Measurements from ENCODE around the gene ABCC1. TPM values are rescaled to one million over a fixed set of nuclear protein-coding genes. Genes with fewer than 3 reads are reported as not detected.

ABCC1 gene
- total RNA-seq, 2 experiments from 2014 or later = 42.9 to 44.8 TPM

DNA sequence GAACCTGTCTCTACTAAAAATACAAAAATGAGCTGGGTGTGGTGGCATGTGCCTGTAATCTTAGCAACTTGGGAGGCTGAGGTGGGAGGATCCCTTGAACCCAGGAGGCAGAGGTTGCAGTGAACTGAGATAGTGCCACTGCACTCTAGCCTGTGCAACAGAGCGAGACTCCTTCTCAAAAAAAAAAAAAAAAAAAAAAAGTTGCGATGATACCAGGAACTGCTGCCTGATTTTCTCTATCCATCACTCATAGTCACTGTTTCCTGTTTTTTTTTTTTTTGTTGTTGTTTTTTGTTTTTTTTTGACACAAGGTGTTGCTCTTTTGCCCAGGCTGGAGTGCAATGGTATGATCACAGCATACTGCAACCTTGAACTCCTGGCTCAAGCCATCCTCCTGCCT is 59.2 kb downstream of the ABCC1 start:
- Mint-ChIP-seq H3K9me3 (no peaks in the 10 kb centered on the region), H3K36me3 (ENCODE audit: low read depth) (peaks cover 71% of the 10 kb centered on the region), H3K27ac (no peak overlapping the region), H3K4me1 (ENCODE audit: low read depth) (peaks cover 23% of the 10 kb centered on the region), H3K27me3 (no peaks in the 10 kb centered on the region), H3K4me3 (no peak overlapping the region)
- no peak overlapping the region for H3K27ac ChIP-seq (ENCODE audit: low read depth in 1 of 2, low read length in 2 of 2)
- no peaks in the 10 kb centered on the region for H3K9me3 ChIP-seq (ENCODE audit: control insufficient read depth in 1 of 2, insufficient read depth in 1 of 2, low read length in 2 of 2)
- ATAC-seq (ENCODE audit: poor library complexity) (no peak), DNase-seq (no peak)
- ChIA-PET POLR2A (no interaction called here), CTCF (no interaction called here)
- no peaks in the 10 kb centered on the region for H3K27me3 ChIP-seq (ENCODE audit: control insufficient read depth in 1 of 2, insufficient read depth in 2 of 2, low read length in 2 of 2)
- peaks cover 9% of the 10 kb centered on the region for H3K4me1 ChIP-seq (ENCODE audit: insufficient read depth, low read length)
- H3K36me3 ChIP-seq (ENCODE audit: insufficient read depth, low read length) = peaks cover 40% of the 10 kb centered on the region
- no peak overlapping the region for H3K4me3 ChIP-seq (ENCODE audit: low read length)
- TF ChIP-seq, protein P1, sequence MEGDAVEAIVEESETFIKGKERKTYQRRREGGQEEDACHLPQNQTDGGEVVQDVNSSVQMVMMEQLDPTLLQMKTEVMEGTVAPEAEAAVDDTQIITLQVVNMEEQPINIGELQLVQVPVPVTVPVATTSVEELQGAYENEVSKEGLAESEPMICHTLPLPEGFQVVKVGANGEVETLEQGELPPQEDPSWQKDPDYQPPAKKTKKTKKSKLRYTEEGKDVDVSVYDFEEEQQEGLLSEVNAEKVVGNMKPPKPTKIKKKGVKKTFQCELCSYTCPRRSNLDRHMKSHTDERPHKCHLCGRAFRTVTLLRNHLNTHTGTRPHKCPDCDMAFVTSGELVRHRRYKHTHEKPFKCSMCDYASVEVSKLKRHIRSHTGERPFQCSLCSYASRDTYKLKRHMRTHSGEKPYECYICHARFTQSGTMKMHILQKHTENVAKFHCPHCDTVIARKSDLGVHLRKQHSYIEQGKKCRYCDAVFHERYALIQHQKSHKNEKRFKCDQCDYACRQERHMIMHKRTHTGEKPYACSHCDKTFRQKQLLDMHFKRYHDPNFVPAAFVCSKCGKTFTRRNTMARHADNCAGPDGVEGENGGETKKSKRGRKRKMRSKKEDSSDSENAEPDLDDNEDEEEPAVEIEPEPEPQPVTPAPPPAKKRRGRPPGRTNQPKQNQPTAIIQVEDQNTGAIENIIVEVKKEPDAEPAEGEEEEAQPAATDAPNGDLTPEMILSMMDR (IDR thresholded peaks at IDR 0.05) = no peak
- intact Hi-C loops (cut with DNase I, micrococcal nuclease) = no loop called here

- Histone ChIP-seq H3K36me3 (ENCODE audit: insufficient read depth, low read length) (peaks cover 42% of the 10 kb centered on the region), H3K27ac (ENCODE audit: low read depth in 1 of 2, low read length in 2 of 2) (no peak overlapping the region), H3K4me3 (ENCODE audit: low read length) (no peak overlapping the region), H3K9me3 (ENCODE audit: control insufficient read depth in 1 of 2, insufficient read depth in 1 of 2, low read length in 2 of 2) (no peaks in the 10 kb centered on the region), H3K4me1 (ENCODE audit: insufficient read depth, low read length) (peaks cover 9% of the 10 kb centered on the region), H3K27me3 (ENCODE audit: control insufficient read depth in 1 of 2, insufficient read depth in 2 of 2, low read length in 2 of 2) (no peaks in the 10 kb centered on the region)
- POLR2A ChIA-PET = no interaction called here
- intact Hi-C loops (cut with DNase I, micrococcal nuclease) = no loop called here
- CTCF ChIA-PET = no interaction called here
- TF ChIP-seq, protein P1 (IDR thresholded peaks at IDR 0.05) = no peak
- Mint-ChIP-seq H3K36me3 (ENCODE audit: low read depth) (peaks cover 72% of the 10 kb centered on the region), H3K4me3 (no peak overlapping the region), H3K27ac (no peak overlapping the region), H3K27me3 (no peaks in the 10 kb centered on the region), H3K9me3 (no peaks in the 10 kb centered on the region), H3K4me1 (ENCODE audit: low read depth) (peaks cover 17% of the 10 kb centered on the region)
- DNase-seq (no peak), ATAC-seq (ENCODE audit: poor library complexity) (no peak)
Observed at GRCh38 chr16:16009401-16009800, 60.0 kb downstream of the ABCC1 start.

- ATAC-seq (ENCODE audit: poor library complexity) (no peak), DNase-seq (no peak)
- Mint-ChIP-seq H3K4me3 (no peak overlapping the region), H3K4me1 (ENCODE audit: low read depth) (peaks cover 17% of the 10 kb centered on the region), H3K27ac (peak overlapping the region; percentile 11), H3K36me3 (ENCODE audit: low read depth) (peaks cover 75% of the 10 kb centered on the region), H3K9me3 (no peaks in the 10 kb centered on the region), H3K27me3 (no peaks in the 10 kb centered on the region)
- intact Hi-C loops (cut with DNase I, micrococcal nuclease) = no loop called here
- Histone ChIP-seq H3K27me3 (ENCODE audit: control insufficient read depth in 1 of 2, insufficient read depth in 2 of 2, low read length in 2 of 2) (no peaks in the 10 kb centered on the region), H3K27ac (ENCODE audit: low read depth in 1 of 2, low read length in 2 of 2) (no peak overlapping the region), H3K4me1 (ENCODE audit: insufficient read depth, low read length) (peaks cover 9% of the 10 kb centered on the region), H3K9me3 (ENCODE audit: control insufficient read depth in 1 of 2, insufficient read depth in 1 of 2, low read length in 2 of 2) (no peaks in the 10 kb centered on the region), H3K36me3 (ENCODE audit: insufficient read depth, low read length) (peaks cover 49% of the 10 kb centered on the region), H3K4me3 (ENCODE audit: low read length) (no peak overlapping the region)
- CTCF ChIA-PET = no interaction called here
- TF ChIP-seq, protein P1 (IDR thresholded peaks at IDR 0.05) = no peak
- POLR2A ChIA-PET = no interaction called here
Observed at GRCh38 chr16:16010194-16010593, 60.8 kb downstream of the ABCC1 start.

Data from CD4-positive, alpha-beta T cell (primary cell).